Raji (cell line): Measurements from ENCODE around the gene ASAP2.

Experiments
- POLR2A ChIP-seq: IDR thresholded peaks from 2 replicates; pipeline ENCODE4 v1.6.1; 2011; ENCODE audit warnings: low read depth, low read length, control low read depth; ENCODE audit not compliant: insufficient read depth

The ASAP2 gene

DNA sequence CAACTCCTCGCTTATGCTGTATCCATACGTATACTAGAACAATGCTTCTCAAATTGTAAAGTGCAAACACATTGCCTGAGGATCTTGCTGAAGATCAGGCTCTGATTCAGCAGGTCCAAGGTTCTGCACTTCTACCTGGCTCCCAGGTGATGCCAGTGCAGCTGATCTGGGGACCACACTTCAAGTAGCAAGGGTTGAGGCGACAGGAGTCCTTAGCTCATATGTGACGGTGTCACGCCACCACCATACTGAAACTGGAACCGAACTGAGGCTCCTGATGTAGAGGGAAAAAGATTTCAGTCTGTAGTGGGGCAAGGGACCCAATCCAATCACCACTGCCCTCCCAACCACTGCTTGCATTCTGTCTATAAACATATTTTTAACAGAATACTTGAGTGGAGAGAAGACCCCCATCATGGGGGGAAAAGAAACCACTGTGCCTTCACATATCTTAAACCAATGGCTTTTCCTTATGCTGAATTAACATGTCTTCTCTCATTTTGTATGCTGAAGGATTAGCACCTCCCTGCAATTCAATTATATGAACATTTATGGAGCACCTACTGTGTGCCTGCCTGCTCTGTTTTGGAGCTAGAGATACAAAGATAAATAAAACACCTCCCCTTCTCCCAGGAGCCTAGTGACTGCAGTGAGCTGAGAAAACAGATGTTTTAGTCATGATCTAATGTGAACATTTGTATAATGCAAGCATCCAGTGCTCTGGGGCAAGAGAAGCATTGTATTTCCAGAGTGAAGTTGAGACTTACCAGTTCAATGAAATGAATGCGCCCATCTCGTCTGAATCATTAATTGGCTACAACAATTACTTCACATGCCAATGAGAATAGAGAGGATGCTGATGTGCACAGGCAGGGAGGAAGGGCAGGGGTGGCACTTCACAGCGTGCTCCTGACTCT lies 6.6 kb upstream of the ASAP2 start:
- TF ChIP-seq POLR2A = no peak

DNA sequence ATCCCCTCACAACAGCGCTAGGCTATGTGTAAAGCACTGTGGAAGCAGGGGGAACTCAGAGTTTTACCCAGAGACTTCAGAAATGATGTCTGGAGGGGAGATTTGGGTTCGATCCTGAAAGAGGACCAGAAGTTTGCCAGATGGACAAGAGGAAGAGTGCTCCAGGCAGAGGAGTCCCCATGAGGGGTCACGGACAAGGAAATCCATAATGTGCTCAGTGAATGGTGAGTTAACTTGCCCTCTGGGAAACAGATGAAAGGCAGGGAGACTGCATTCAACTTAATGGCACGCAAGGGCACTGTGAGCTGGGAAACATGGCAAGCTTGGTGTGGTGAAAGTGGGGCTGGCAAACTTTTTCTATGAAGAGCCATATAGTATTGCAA lies 6.0 kb upstream of the ASAP2 start:
- no peak for TF ChIP-seq POLR2A

- TF ChIP-seq POLR2A = no peak
These were observed 5.3 kb upstream of the ASAP2 start for GRCh38 chr2:9201185-9201891.

DNA sequence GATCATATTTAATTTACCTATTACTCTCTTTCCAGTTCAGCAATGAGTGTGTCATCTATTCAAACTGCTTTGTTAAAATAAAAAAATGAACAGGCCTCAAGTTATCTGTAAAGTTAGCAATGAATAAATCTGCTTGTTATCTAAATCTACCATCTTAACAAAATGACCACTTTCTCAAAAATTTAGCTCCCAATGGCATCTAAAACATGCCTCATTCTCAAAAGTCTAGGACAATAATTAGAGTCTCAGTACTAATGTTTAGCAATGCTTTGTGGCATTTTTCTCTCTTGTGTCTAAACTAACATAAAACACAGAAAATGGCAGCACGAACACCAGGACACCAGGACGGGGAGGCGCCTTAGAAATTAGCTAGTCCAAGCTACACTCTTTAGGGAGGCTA lies 3.6 kb upstream of the ASAP2 start:
- no peak for TF ChIP-seq POLR2A

- no peak for TF ChIP-seq POLR2A
These were observed 2.7 kb upstream of the ASAP2 start for GRCh38 chr2:9203876-9204275.

DNA sequence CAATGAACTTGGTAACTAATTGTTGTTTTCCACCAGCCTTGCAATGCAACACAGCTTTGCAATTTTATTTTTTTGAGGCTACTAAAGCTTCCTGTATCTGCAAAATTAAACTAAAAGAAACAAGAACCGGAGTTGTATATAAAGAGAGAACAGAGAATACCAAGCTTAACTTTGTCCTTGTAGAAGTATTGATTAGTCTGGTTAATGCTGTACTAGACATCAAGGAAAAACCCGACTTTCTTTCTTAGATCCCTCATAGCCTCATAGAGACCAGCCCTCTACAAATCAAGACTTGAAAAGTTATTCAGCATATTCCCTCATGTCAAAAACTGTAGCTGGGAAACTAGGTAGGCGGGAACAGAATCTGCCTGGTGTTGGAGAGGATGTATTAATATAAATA lies 1.7 kb upstream of the ASAP2 start:
- TF ChIP-seq POLR2A = no peak

DNA sequence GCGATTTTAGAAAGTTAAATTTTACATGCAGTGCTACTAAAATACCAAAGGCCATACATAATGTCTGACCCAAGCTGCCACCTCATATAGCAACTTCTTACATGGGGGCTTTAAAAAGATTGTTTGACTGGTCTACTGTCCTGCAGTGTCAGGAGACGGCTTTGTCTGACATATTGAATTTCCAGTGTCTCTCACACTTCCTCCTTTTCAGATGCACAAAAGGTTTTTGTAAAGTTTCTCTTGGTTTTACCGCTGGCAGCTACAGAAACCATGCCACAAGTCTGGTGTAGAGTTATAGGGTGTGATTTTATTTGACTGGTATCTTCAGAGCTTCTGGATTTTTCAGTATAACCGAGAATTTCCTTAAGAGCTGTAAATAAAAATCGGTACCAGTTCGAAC lies 1.1 kb upstream of the ASAP2 start:
- TF ChIP-seq POLR2A = no peak

GRCh38 chr2:9206991-9207640 lies 504 bp downstream of the ASAP2 start:
- no peak for TF ChIP-seq POLR2A

DNA sequence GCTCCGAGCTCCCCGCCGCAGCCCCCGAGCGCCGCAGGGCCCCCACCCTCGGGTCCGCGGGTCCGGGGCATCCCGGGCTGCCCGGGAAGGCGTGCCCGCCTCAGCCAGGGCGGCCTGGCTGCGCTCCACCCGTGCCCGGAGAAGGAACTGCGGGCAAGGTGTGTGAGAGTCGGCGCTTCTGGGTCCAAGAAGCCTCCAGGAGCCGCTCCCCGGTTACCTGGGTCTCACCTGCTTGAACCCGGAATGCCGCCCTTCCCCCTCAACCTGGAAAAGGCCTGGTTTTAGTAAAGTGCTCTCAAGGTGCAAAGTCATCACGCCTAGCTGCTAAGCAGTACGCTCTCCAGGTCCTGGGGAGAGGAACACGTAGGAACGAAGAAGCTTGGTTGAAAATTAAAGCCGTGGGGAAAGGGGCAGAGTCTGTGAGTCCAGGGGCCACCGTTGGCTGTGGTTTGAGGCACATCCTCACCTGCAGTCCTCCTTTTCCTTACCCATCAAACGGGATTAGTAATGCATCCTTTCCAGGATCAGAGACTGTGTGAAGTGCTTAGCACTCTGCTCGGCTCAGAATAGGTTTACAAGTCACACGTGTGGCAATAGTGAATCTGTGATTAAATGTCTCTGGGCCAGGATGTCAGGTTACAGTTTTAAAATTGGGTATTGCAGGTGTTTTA lies 1.2 kb downstream of the ASAP2 start:
- TF ChIP-seq POLR2A = no peak

GRCh38 chr2:9208875-9209274 lies 2.3 kb downstream of the ASAP2 start:
- TF ChIP-seq POLR2A = no peak

DNA sequence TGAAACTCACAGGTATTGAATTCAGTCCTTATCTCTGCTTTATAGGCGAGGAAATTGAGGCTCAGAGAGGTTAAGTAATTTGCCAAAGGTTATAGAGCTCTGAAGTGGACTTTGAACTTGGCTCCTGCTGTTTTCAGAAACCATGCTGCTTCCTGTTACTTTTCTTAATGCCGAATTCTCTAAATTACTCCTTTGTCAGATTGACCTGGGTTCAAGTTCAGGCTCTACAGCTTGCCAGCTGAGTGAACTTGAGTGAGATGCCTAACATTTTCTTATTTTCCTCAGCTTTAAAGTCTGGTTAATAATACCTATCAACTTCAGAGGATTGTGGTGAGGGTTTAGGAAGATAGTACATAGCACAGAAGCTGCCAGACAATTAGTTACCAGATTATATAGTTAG lies 3.4 kb downstream of the ASAP2 start:
- TF ChIP-seq POLR2A = no peak

DNA sequence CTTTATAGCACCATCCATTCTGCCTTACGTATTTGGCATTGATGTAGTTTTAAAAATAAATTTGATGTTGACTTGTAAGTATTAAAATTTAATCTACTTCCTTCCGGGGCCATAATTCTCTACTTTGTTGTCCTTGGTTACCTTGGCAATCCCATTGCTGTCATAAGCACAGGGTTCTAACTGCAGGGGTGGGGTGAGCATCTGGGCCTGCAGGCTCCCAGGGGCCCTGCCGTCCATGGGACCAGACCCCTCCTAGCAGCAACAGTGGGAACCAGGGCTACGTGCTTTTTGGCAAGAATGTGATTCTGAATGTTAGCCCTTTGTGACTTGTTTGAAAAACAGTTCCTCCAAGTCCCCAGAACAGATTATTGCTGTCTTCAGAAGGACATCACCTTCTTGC lies 4.9 kb downstream of the ASAP2 start:
- TF ChIP-seq POLR2A = no peak

GRCh38 chr2:9212010-9212635 lies 5.5 kb downstream of the ASAP2 start:
- TF ChIP-seq POLR2A = no peak

GRCh38 chr2:9212661-9213411 lies 6.2 kb downstream of the ASAP2 start:
- TF ChIP-seq POLR2A = no peak
